Non-pigmented ciliary epithelial cell (primary cell): ENCODE measurements around the gene AOAH.
"Not testable (repeated sequence)": the region's sequence is repeated elsewhere in the genome, so short reads cannot be mapped to it uniquely, and the experiment has no call there.

Source experiments
- DNase-seq: peaks from one replicate; pipeline ENCODE4 v3.0.0-alpha.2; 2010; ENCODE audit warnings: low read depth

The AOAH gene

GRCh38 chr7:36736090-36736898 is 12.0 kb upstream of the AOAH start:
- DNase-seq = no peak

DNA sequence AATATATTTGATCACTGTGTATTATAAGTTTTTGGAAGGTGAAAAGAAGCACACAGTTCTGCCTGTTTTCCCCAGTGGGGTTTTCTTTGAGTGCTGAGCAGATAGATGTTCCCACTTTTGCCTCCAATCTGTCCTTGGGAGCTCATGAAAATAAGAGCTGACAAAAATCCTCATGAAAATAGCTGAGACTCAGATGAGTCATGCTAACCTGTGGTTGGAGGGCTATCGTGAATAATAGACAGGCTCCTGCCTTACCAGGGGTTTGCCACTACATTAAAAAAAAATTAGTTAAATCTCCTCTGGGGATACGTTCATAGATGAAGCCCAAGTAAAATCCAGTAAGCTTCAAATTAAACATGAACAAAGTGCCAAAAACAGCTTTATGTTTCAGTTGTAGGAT is 10.9 kb upstream of the AOAH start:
- no peak for DNase-seq

- DNase-seq = no peak
Observed at GRCh38 chr7:36734731-36735130, 10.4 kb upstream of the AOAH start.

GRCh38 chr7:36733411-36733810 is 9.1 kb upstream of the AOAH start:
- DNase-seq = no peak

- DNase-seq = no peak
Observed at GRCh38 chr7:36732806-36733205, 8.5 kb upstream of the AOAH start.

DNA sequence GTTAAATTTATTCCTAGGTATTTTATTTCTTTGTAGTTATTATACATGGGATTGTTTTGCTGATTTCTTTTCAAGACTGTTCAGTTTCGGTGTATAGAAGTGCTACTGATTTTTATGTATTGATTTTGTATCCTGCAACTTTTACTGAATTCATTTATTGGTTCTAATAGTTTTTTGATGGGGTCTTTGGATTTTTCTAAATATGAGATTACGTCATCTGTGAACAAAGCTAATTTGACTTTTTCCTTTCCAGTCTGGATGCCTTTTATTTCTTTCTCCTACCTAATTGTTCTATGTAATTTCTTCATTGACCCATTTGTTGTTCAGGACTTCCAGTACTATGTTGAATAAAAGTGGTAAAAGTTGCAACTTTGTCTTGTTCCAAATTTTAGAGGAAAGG is 5.8 kb upstream of the AOAH start:
- DNase-seq = no peak

GRCh38 chr7:36728143-36728542 is 3.8 kb upstream of the AOAH start:
- no peak for DNase-seq

- no peak for DNase-seq
Observed at GRCh38 chr7:36726806-36727503, 2.7 kb upstream of the AOAH start.

GRCh38 chr7:36726311-36726710 is 2.0 kb upstream of the AOAH start:
- no peak for DNase-seq

- DNase-seq = no peak
Observed at GRCh38 chr7:36724996-36725395, 702 bp upstream of the AOAH start.

DNA sequence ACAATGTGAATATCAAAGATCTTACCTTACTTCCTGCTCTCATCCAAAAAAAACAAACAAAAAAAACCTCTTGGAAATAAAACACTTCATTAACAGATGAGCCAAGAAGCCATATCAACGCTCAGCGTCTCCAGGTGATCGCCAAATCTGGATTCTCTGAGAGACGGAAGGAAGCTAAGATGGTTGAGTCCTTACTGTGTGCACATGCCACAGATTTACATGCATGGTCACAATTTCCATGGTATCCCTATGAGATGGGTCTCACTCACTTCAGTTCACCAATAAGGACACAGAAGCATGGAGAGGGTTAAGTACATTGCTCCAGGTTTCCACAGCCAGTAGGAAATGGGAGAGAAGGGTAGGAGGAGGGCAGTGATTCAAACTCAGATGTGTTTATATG is 1.0 kb downstream of the AOAH start:
- no peak for DNase-seq

DNA sequence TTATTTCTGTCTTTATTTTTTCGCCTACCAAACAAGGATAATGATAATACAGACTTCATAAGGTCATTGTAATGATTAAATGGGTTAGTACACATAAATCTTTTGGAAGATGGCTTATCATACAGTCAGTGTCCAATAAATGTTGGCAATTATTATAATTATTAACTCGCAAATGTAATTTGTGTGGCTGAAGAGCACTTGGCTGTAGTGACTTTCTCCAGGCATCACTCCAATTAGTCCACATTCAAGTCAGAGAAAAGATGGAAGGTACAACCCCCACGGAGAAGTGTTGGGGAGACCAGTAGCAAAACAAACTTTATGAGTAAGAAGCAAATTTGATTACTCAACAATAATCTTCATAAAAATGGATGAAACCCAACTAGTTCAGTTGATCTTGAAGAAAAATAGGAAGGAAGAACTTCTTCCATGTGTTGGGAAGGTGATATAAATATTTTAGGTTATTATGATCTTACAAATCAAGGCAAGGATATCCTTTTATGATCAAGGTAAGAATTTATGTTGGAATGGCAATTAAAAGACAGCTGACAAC is 5.1 kb downstream of the AOAH start:
- no peak for DNase-seq

DNA sequence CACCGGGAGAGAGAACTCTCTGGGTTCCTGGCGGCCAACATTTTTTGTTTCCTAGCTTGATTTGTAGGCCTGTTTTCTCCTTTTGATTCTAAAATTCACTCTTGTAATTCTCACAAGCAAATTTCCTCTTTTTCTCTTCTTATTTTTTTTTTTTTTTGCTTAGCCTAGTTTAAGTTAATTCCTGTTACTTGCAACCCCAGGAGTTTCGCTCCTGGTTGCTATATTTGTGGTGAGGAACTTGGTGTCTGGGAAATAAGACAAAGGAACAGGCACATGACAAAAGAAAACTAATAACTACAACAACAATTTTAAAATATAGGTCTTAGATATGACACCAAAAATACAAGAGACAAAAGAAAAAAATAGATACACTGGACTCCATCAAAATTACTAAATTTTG is 6.7 kb downstream of the AOAH start:
- no peak for DNase-seq

DNA sequence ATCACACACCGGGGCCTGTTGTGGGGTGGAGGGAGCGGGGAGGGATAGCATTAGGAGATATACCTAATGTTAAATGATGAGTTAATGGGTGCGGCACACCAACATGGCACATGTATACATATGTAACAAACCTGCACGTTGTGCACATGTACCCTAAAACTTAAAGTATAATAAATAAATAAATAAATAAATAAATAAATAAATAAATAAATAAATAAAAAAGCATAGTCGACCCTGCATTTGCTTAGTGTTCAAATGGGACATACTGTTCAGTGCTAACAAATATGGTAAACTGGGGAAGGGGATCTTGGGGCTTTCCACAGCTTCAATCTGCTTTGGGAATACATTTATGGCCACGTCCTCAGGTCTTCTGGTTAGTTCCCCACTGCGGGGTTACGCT is 7.5 kb downstream of the AOAH start:
- DNase-seq = not testable (repeated sequence)

GRCh38 chr7:36712015-36712414 is 12.3 kb downstream of the AOAH start:
- DNase-seq = no peak

- DNase-seq = no peak
Observed at GRCh38 chr7:36711256-36711655, 13.0 kb downstream of the AOAH start.

GRCh38 chr7:36710186-36710791 is 14.0 kb downstream of the AOAH start:
- DNase-seq = no peak

DNA sequence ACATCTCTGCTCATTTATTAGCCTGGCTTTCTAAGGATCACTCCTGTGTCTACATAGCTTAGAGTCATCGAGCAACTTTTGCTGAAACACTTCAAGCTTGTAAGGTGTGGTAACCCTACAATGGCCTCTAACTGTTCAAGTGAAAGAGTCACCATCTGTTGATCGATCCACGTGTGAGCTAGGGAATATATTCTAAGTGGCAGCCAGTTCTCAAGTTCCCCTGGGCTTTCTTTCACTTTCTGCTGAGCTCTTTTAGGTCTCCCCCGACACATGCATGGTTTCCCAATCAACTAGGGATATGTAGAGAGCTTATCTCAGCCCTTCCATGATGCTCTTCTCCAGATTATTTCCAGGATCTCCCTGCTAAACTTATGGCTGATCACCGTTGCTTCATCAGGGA is 15.5 kb downstream of the AOAH start:
- DNase-seq = no peak

DNA sequence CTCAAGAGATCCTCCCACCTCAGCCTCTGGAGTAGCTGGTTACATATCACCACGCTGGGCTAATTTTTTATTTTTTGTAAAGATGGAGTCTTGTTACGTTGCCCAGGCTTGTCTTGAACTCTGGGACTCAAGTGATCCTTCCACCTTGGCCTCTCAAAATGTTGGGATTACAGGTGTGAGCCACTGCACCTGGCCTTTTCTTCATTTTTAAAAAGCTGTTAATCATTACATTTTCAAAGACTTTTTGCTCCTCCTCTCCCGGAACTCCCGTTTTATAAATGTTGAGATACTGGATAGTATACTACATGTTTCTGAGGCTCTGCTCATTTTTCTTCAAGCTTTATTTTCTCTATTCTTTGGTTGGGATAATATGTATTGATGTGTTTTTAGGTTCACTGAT is 16.4 kb downstream of the AOAH start:
- DNase-seq = no peak

DNA sequence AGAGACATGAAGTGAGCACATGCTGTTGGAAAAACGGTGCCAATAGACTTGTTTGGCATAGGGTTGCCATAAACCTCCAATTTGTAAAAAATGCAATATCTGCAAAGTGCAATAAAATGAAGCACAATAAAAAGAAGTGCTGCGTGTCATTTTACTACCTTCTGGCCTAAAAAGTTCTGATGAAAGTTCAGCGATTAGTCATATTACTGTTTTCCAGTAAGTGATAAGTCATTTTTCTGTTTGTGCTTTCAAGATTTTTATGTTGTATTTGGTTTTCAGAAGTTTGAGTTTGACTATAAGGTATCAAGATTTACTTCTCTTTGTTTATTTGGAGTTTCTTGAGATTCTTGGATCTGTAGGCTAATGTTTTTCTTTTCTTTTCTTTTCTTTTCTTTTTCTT is 16.8 kb downstream of the AOAH start:
- DNase-seq = no peak

DNA sequence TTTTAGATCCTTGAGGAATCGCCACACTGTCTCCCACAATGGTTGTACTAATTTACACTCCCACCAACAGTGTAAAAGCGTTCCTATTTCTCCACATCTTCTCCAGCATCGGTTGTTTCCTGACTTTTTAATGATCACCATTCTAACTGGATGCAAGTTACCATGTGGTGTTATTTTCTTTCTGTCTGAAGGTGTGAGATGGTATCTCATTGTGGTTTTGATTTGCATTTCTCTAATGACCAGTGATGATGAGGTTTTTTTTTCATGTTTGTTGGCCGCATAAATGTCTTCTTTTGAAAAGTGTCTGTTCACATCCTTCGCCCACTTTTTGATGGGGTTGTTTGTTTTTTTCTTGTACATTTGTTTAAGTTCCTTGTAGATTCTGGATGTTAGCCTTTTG is 20.4 kb downstream of the AOAH start:
- DNase-seq = not testable (repeated sequence)

DNA sequence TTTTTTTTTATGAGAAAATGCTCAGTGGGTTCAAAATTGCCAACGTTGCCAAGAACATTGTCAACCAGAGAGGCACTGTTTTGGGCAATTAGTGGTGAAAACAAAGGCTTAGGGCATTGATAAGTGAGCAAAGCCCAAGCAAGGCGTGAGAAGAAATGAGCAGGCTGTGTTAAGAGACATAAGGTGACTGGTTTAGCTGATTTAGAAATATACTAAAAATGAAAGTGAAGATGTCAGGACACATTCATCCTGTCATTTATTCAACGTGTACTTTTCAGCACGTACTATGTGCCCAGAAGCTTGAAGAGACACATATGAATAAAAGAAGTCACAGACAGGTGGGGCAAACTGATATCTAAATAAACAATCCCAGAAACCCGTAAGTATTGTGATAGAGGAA is 31.8 kb downstream of the AOAH start:
- DNase-seq = no peak

GRCh38 chr7:36691983-36692382 is 32.3 kb downstream of the AOAH start:
- no peak for DNase-seq
